Stimulated activated CD4-positive, alpha-beta T cell treated with anti-CD3 and anti-CD28 coated beads, Interleukin-1b, Interleukin-23, amount 100 ng/mL, for 24 hours (primary cell): ENCODE data around the gene TMTC2.
"Not testable (repeated sequence)": the region's sequence is repeated elsewhere in the genome, so short reads cannot be mapped to it uniquely, and the experiment has no call there.

Source experiments
- DNase-seq, 4 experiments: peaks; one replicate each; pipeline ENCODE4 v3.0.0-alpha.2; 2020; ENCODE audit warnings: low read depth in 4 of 4, low spot score in 1 of 4

The TMTC2 gene

DNA sequence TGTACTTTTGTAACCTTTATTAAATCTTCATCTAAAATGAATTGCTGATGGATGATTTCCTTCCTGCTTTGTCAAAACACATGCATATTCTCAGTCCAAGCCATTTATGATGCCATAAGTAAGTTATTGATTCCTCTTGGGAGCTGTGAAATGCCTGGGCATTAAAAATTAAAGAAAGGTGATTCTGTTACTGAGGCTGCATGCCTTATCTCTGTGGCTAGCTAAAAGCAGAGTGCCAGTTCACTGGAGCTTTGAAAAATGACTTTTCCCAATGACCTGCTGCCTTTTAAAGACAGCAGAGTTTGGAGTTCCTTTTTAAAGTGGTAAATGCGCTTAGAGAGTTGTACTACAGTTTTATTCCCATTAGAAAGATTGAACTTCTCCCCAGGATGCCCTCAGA is 152.1 kb downstream of the TMTC2 start:
- no peak for DNase-seq

DNA sequence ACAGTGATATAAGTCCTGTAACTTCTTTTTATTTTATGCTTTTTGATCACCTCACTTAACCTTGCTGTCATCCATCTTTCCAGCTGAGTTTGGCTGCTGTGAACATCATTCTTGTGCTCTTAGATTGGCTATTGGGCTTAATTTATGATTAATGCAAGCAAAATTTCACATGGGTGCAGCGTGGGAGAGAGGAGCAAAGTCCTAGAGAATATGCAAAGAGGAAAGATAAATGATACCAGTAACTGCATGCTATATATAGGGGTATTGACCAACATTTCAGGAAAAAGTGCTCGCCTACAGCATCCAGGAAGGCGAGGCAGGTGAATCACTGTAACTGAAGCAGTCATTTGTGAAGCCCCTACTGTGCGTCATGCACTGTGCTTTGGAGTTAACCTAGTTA is 153.1 kb downstream of the TMTC2 start:
- DNase-seq = no peak

DNA sequence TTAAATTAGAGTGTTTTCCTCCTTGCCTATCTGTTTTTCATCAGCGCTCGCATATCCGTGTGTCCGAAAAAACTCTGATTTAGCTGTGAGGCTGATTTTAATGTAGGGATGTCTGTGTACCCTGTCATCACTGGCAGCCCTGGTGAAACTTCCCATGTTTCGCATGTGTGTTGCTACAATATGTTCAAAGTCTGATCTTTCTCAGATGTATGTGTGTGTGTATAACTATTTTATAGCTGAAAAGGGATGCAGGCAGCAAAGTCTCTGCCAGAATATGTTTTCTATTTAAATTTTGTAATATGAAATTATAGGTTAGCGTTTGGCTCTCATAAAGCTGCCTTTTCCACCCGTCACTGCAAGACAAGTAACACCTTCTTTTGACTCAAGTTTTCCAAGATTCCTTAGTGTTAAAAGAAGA is 154.8 kb downstream of the TMTC2 start:
- no peak for DNase-seq

DNA sequence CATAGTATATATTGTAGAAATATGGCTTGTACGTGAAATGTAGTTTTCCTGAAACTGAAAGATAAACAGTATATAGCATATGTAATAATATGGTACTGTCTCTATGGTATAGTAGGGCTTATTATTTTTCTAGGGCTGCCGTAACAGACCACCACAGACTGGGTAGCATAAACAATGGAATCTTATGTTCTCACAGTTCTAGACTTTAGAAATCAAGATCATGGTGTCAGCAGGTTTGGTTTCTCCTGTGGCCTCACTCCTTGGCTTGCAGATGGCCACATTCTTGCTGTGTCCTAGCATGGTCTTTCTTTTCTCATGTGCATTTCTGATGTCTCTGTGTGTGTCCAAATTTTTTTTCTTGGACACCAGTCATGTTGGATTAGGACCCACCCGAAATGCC is 155.8 kb downstream of the TMTC2 start:
- no peak for DNase-seq

DNA sequence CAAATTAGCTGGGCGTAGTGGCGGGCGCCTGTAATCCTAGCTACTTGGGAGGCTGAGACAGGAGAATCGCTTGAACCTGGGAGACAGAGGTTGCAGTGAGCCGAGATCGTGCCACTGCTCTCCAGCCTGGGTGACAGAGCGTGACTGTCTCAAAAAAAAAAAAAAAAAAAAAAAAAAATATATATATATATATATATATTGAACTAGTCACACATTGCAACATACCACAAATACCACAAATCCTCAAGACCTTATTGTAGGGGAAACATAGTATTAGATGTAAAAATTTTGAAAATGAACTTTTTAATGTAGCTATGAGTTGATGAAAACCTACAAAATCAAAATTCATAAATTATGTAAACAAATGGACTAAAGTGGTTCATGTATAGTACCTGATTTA is 158.4 kb downstream of the TMTC2 start:
- not testable (repeated sequence) for DNase-seq

DNA sequence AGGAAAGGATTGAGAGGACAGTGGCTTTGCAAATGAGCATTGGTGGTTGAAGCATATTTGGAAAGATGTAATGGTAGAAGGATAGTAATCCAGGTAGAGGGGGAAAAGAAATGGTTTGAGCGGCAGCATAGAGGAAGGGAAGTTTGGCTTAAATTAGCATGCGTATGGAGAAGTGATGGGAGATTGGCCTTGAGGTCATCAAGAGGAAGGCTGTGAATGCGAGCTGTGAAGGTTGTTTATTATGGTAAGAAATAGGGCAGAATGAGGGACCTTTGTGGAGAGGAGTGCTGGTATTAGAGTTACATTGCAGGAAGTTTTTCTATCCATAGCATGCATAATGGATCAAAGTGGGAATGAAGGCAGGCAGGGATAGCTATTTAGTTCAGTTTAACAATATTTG is 162.1 kb downstream of the TMTC2 start:
- no peak for DNase-seq

DNA sequence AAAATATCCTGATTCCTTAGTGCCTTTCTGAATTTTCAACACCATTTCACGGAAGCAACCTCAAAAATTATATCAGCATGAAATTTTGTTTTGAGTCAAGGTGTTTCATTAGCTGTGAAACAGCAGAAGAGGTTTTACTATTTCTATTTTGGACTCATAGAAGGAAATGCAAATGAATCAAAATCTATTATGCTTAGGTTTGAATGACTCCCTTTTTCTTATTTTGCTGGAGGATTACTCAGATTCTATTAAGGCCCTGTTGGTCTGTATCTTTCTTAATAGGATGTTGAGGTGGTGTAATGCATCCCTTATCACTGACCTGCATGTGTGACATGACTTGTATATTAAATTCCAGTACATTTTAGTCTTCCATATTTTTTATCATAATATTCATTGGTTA is 165.8 kb downstream of the TMTC2 start:
- DNase-seq = no peak

DNA sequence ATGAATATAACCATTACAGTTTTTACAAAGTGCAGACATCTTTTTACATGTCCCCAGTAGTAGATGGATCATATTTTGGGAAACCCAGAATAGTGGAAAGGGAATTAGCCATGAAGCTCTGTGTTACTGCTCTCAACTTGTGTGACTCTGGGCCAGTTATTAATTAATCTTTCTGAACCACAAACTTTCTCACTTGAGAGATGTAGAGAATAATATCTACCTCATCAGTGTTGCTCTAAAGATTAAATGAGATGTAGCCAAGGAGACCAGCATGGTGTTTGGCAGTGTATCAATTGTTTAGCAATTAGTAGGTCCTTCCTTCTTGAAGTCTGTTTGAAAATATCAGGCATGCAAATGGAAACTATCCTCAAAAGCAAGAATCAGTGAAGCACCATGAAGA is 169.2 kb downstream of the TMTC2 start:
- no peak for DNase-seq

DNA sequence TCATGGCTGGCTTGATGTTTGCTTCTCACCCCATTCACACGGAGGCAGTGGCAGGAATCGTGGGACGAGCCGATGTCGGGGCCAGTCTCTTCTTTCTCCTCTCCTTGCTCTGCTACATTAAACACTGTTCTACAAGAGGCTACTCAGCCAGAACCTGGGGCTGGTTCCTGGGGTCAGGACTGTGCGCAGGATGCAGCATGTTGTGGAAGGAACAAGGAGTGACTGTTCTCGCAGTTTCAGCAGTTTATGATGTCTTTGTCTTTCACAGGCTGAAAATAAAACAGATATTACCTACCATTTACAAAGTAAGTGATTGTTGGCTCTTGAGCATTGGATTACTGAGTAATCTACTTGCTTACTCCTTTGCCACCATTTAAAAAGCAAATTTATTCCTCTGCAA is 170.6 kb downstream of the TMTC2 start:
- DNase-seq = no peak

DNA sequence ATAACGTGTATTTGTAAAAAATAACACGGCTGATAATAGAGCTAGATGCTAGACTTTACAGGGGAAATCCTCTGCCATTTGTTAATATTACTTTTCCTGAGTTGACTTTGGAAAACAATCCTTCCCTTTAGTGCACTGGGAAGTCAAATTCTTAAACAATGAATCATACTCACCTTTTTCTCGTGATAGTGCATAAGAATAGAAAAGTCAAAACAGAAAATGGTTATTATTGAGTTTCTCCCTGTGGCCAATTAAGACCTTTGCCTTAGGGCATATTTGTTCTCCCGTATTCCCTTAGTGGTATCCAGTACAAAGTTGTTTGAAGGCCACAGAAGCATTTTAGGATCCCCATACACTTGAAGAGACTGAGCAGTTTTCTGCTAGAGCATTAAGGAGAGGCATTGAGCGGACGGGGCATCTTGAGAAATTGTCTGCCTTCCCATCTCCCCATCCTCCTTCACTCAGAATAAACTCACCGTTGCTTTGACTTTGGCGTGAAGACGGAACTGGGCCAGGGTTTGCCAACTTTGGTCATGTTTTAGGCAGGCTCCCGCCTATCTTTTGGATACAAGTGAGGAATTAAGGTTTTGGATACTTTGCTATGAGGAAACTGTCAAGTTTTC is 171.3 kb downstream of the TMTC2 start:
- no peak for DNase-seq

DNA sequence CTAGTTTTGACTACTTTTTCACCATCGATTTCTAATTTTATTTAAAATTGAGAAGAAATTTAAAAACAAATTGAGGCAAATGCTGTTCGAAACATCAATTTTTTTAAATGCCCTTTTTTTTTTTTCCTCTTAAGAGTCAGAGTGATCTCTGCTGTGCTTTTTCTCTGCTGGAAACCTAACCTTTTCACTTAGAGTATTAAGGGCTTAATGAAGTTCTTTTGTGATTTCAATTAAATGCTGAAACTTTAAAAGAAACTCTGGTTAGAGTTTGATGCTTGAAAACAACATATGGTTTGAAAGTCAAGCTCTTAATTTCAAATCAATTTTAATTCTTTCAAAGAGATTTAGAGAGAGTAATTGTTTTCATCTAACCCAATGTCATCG is 171.8 kb downstream of the TMTC2 start:
- DNase-seq = no peak

DNA sequence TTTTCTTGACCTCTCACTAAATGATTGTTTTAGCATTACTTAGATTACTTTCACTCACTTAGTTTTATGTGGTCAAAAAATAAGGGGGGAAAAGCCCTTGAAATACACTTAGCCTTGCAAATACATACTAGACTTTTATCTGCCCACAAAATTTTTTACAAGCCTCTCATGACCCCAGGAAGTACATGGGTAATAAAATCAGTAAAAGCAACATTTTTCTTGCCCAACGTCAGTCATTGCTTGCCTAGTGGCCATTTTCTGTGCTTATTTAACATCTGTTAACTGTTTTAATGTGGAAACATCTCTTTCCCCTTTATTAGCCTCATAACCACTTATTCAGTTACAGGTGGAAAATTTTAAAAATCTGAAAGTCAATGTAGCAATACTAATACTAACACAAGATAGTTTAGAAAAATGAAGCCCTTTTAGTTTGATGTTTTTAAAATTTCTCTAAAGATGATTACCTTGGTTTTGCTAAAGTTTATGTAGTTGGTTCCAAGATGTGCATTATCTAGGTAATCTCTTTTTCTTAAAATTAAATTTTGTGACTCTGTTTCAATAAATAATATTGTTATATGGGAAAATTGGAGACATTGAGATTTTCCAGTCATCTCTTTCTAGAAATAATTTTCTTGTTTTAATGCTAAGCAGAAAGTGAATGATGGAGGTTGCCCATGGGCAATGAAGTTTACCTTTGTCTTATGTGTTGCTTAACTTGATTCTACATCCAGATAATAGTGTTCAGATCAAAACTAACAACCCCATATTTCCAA is 175.5 kb downstream of the TMTC2 start:
- no peak for DNase-seq

DNA sequence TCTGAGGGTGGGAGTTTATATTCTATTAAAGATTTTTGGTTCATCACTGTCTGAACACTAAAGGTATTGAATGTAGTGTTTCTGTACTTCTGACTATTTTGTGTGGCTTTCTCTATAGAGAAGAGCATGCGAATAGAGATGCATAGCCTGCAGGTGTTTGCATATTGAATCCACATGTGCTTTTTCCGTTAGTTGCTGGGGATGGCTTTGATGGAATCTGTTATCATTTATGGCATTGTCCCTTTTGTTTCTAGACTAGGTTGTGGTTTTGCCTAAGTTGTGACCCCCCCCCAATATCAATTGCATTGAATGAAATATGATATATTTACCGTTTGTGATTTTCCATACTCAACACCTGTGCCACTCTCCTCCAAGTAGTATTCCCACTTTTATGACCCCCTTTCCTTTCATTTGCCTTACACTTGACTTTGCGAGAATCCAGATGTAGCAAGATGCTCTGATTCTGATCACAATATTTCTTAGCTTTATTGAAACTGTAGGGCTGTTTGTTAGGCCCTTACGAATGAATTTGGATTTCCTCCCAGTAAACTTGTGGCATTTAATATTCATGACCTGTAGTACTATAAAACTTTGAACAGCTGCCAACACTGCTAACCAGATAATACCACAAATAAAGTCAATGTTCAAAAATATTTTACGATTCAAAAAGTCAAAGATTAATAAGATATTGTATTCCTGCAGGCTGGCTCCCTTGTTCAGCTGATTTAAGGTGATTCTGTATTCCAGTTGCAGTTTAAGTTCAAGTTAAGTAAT is 176.4 kb downstream of the TMTC2 start:
- no peak for DNase-seq

DNA sequence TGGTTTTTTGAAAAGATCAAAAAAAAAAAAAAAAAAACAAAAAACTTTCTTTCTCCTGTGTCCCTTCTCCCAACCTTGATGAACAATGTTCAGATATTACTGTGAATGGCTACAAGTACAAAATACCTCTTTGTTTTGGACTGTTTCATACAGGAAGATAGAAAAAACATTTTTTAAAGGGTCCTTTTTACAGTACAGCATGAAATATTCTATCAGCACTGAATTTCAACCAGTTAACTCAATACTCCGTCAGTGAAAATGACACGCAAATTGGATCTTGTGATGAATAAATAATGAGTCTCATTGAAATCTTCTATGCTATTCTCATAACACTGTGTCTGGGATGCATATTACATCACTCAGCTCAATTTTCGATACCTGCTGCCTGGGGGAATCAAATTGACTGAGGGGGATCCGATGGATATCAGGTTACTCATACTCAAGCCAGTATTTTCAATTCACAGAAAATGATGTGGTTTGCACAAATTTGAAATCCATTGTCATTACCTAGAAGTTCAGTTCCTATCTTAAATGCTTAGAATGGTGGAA is 179.6 kb downstream of the TMTC2 start:
- no peak for DNase-seq

DNA sequence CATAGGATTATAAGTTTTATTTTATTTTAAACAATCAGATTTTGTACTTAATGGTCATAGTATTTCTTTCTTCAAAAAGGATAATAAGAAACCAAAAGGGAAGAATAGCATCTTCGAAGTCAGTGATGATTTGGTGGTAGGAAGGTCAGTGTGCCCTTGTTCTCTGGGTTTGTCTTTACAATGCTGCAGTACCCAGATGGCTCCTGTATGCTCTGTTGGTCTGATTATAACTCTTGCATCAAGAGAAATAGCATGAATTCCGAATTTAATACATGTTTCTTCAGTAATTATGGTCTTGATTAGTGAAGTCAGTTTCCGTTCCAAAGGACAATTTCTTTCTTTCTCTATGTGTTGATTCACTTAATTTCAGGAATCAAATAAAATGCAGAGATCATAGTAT is 180.2 kb downstream of the TMTC2 start:
- DNase-seq = no peak

DNA sequence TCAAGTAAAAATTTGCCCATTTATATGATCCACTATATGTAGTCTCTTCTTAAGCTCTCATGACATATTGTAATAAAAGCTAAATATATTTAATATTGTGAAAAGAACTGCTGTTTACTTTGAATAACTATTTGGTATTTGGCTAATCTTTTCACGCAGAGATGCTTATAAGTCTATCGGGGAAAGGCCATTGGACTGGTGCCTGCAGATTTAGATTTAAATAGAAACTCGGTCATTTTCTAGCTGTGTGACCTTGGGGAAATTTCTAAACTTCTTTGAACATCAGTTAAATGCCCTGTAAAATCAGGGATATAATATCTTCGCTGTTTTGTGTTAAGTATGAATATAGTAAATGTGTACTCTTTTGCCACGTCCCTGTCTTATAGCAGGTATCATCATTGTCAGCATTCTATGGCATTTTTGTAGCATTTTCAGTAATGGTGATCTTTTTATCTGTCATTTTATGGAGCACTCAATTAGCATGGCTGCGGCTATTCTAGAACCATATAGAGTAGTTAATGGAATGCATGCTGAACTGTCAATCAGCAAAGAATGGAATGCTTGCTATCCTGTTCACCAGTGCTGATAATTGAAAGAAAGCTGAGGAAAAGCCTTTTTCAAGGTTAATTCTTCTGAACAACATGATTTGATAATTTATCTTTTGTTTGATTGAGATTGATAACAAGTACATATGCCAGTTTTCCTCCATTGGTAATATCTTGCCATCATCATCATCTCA is 181.2 kb downstream of the TMTC2 start:
- no peak for DNase-seq

DNA sequence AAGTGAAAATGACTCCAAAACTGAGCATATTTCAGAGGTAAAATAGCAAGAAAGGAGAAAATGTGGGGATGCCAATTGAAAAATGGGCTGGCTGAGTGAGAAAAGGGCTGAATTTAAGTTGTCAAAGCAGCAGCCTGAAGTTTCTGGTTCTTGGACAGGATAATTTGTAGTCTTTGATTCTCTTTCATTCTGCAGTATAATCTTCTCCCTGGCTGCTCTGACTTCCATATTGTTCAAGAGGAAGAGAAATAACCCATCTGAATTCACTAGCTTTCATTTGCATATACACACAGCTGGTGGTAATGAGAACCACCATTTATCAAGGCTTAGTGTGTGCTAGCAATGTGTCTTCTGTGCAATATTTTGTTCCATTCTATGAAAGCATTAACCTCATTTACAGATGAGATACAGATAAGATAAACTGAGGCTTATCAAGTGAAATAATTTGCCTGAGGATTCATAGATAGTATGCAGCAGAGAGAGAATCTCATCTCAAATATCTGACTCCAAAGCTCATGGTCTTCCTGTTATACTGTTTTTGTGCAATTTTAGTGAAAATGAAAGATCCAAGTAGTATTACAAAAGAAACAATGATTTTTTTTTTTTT is 184.2 kb downstream of the TMTC2 start:
- DNase-seq = no peak

DNA sequence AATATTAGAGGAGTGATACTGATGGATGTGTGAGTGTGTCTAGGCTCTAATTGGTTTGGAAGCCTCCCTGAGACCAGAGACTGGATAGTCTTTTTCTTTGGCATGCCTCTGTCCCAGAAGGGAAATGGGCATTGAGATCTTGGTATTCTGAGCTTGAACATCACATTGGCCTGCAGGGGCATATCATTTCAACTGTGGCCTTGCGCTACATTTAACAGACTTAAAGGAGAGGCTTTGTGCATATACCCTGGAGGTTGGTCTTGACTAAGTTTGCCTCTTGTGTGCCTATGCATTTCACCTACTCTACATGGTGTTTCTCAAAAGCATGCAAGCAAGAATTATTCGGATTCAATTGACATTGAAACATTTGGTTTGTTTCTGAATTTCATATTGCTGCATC is 185.4 kb downstream of the TMTC2 start:
- no peak for DNase-seq

DNA sequence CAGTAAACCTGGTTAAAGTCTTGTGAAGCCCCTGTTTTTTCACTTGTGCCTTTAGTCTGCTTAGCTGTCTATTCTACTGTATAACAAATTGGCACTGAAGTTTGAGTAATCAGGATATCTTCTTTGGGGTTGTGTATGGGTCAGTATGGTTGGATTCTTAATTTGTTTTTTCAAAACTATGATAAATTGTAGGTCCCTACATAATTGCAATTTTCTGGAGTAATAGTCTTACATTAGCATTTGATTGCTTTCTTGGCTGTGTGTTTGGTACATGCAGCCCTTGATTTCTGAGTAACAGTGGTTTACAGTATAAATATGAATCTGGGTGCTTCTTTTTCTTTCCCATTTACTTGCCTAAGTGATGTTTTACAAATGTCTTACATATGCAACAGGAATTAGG is 186.6 kb downstream of the TMTC2 start:
- no peak for DNase-seq

DNA sequence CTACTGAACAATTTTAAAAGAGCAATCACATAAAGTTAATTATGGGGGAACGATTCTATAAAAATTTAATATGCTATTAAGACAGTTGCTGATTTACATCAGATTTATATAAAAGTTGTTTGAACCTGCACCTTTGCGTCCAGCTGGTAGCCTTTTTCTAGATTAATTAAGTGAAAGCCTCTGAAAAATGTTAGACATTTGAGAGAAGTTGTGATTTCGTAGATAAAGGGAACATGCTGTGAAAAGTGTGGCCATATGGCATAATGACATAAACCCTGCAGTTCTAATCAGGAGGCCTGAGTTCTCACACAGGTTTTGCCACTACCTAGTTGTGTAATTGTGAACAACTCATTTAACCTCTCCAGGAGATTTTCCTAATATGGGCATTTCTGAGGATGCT is 187.2 kb downstream of the TMTC2 start:
- DNase-seq = no peak

DNA sequence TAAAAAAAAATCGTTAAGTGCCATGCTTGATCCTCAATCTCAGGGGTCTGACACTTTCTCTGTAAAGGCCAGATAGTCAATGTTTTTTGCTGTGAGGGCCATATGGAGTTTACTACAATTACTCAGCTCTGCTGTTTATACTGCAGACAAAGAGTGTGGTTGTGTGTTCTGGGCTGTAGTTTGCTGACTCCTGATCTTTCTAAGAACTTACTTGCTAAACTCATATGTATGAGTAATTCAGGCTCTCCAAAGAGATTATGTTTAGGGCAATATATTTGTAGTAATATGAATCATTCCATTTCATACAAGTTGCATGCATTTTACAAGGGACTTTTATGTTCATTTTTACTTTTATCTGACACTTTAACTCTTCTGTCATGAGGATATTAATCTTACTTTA is 188.2 kb downstream of the TMTC2 start:
- DNase-seq = no peak
